NCI-H82 treated with DMSO at 0.1 percent for 48 hours (cell line): Measurements from ENCODE around the gene MATCAP1.

Experiments used
- DNase-seq: peaks from one replicate; lab custom pipeline; 2025; ENCODE audit not compliant: unreplicated experiment; lab: John Stamatoyannopoulos, UW

The MATCAP1 gene

DNA sequence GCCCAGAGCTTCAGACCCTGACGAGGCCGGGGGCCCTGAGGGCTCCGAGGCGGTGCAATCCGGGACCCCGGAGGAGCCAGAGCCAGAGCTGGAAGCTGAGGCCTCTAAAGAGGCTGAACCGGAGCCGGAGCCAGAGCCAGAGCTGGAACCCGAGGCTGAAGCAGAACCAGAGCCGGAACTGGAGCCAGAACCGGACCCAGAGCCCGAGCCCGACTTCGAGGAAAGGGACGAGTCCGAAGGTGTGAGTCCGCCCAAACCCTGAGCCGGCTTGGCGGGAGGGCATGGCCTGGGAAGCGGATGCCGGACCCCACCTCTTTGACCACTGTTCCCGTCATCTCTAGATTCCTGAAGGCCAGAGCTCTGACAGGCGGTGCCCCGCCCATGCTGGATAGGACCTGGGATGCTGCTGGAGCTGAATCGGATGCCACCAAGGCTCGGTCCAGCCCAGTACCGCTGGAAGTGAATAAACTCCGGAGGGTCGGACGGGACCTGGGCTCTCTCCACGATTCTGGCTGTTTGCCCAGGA is 9.0 kb downstream of the MATCAP1 start:
- DNase-seq = no peak

- DNase-seq = no peak
Observed at GRCh38 chr16:67173808-67174705, 9.7 kb downstream of the MATCAP1 start.

DNA sequence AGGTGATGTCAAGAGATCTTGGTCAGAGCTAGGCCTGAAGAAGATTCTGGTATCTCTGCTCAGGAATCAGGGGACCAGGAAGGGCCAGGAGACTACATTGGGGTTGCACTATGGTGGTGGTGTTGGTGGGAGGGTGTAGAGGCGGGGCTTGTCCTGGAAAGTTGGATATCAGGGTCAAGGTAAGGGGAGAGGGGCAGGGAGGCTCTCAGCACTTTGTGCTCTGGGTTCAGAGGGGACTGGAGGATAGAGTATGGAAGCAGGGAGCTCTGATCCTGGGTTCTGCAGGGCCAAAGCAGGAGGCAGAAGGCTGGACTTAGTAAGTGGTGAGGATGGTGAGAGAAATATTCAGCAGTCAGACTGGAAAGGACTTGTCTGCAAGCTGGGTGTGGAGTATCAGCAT is 10.4 kb downstream of the MATCAP1 start:
- DNase-seq = no peak

GRCh38 chr16:67170949-67171649 is 12.7 kb downstream of the MATCAP1 start:
- no peak for DNase-seq

DNA sequence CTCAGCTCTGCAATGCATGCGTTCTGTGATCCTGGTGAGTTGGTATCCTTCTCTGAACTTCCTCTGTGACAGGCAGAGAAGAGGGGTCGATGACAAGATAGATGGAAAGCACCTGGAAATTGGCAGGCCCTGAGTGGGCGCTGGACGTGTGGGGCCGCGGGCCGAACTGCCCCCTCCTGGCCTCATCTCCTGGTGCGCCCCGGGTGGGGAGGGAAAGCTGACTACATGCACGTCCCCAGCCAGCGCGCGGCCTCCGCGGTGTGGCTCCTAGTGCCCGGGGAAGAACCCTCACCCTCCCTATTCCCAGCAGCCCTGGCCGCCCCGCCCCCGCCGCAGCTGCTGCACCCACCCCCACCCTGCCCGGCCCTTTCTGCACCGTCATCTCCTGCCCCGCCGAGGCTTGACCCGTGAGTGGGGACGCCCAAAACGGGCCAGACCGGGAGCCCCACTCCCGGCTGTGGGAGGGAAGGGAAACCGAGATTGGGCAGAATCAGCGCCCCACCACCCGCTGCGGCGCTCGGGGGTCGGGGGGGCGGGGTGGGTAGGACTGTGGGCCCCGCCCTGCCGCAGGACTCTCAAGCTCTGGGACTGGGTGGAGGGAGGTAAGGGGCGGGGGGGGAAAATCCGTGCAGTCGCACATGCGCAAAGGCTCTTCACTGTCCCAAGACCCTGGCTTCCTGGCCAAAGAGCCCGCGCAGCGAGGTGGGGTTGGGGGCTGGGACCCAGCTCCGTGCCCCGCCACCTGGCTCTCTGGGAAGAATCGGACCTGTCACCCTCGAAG is 13.4 kb downstream of the MATCAP1 start, which contains the start of gene NOL3:
Gene NOL3, plus strand, starts transcription at position 371 of the 781 bp plus-strand sequence.
- DNase-seq = peak; percentile 78

GRCh38 chr16:67169642-67170167 is 14.1 kb downstream of the MATCAP1 start:
- DNase-seq = peak; percentile 31

- no peak for DNase-seq
Observed at GRCh38 chr16:67169011-67169451, 14.7 kb downstream of the MATCAP1 start.

- DNase-seq = no peak
Observed at GRCh38 chr16:67167588-67167987, 16.2 kb downstream of the MATCAP1 start.

DNA sequence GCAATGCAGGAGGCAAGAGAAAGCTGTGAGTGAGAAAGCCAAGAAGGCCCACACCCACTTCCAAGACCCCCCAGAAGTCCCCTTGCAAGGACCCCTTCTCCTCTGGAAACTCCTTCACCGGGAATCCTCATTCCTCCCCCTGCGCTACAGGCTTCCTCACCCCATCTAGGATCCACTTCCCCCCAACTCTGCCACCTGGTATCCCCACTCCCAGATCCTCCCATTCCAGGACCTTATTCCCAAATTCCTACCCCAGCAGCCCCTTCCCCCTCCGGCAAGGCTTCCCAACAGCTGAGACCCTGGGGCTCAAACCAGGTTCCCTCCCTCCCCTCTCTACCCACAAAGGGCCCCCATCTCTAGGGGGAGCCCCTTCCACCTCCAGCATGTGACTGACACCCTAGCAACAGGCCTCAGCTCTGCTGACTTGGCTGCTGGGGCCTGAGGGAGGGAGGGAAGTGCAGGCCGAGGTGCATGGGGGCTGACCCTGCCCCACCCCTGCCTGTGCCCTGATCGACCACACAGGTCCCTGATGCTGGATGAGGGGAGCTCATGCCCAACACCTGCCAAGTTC is 17.1 kb downstream of the MATCAP1 start:
- no peak for DNase-seq

GRCh38 chr16:67166110-67166547 is 17.6 kb downstream of the MATCAP1 start:
- DNase-seq = no peak

DNA sequence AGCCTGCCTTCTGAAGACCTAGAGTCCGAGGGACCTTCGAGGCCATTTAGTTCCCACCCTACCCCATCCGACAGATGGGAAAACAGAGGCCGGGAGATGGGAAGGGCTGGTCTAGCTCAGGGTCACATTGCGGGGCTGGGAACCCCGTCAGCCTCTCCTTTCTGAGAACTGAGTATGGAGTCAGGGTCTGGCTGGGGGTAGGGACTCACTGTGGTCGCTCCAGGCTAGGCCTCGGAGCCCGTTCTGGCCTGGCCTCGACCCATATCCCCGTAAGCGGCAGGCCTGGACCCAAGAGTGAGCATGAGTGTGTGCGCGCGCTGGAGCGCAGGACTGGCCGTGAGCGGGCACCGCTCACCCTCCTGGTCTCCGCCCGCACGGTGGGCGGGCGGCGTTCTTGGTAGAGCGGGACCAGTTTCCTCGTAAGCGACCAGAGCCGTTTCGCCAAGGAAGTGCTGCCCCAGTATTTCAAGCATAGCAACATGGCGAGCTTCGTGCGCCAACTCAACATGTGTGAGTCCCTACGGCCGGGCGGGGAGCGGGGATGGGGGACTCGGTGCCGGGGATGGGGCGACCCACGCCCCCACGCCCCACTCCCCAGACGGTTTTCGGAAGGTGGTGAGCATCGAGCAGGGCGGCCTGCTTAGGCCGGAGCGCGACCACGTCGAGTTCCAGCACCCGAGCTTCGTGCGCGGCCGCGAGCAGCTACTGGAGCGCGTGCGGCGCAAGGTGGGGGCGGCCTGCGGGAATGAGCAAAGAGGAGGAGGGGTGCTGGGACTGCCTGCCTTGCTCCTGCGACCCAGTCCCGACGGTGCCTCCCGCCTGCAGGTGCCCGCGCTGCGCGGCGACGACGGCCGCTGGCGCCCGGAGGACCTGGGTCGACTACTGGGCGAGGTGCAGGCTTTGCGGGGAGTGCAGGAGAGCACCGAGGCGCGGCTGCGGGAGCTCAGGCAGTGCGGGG is 18.4 kb downstream of the MATCAP1 start:
- DNase-seq = no peak

DNA sequence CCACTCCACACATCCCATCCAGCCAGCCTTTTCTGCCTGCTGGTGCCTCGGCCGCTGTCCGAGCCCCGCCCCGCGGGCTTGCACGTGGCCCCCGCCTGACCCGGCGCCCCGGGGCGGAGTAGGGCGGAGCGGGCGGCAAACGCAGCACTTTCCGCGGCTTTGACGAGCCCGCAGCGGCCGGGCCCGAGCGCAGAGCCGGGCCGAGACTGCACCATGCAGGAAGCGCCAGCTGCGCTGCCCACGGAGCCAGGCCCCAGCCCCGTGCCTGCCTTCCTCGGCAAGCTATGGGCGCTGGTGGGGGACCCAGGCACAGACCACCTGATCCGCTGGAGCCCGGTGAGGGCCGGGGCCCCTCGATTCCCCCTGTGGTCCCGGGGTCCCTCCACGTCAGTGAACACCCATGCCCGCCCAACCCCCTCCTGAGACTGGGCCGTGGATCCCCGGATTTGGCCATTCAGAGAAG is 19.1 kb downstream of the MATCAP1 start, which contains the start of gene HSF4:
Gene HSF4, plus strand, starts transcription at position 147 of the 463 bp plus-strand sequence. Its CDS starts 67 bp downstream, at position 214.
- DNase-seq = no peak

DNA sequence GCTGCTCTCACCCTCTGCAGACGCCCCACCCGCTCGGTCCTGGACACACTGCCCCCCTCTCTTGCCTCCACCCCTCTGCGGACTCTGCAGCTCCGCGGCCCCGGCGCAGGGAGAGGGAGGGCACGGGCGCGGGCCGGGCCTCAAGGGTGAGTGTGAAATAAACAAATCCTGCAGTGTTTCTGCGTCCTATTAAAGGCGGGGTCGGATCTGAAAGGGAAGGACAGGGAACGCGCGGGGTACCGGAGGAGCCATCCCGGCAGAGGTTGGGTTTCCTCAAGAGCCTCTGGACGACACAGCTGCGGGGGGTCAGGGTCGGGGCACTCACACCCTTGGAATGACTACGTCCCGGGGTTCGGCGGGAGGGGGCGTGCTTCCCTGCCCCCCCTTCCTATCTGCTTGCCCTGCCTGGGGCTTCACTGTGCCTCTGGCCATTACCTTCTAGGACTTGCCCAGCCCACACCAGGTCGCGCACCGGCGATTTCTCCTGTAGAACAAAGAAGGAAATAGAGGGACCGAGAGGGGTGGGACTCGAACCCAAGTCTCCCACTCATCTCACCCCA is 19.7 kb downstream of the MATCAP1 start:
- no peak for DNase-seq

DNA sequence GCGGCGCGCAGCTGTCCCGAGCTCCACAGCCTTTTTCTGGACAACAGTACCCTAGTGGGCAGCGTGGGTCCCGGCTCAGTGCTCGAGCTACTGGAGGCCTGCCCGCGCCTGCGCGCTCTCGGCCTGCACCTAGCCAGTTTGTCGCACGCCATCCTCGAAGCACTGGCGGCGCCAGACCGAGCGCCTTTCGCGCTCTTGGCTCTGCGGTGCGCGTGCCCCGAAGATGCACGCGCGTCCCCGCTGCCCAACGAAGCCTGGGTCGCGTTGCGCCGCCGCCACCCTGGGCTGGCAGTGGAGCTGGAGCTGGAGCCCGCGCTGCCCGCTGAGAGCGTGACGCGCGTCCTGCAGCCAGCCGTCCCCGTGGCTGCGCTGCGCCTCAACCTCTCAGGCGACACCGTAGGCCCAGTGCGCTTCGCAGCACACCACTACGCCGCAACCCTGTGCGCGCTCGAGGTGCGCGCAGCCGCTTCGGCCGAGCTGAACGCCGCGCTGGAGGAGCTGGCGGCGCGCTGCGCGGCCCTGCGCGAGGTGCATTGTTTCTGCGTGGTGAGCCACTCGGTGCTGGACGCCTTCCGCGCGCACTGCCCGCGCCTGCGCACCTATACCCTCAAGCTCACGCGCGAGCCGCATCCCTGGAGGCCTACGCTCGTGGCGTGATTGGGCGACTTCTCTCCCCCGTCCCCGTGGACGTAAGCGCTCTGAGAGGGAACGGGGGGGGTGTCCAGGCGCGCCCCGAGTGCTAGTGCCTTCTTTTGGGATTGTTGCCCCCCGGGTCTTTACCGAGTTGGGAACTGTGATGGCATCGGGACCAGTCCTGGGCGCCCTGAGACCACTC is 20.4 kb downstream of the MATCAP1 start:
- DNase-seq = no peak

DNA sequence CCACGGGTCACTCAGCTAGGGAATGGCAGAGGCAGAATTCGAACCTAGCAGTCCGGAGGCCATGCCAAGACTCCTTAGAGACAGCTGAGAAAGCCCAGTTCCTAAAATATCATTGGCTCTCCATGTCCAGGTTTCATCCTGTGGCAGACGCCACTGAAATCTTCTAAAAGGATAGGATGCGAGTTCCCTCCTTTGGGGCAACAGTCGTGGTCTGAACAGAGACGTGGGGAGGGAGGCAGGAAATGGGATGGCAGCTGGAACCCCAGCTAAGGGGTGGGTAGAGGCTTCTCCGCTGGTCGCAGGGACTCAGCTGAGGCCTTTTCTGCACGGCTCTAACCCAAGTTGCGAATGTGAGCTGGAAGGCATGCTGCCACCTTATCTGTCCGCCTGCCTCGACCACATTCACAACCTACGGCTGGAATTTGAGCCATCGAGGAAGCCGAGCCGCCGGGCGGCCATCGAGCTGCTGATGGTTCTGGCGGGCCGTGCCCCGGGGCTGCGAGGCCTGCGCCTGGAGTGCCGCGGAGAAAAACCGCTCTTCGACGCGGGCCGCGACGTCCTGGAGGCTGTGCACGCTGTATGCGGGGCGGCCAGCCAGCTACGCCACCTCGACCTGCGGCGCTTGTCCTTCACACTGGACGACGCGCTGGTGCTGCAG is 21.1 kb downstream of the MATCAP1 start:
- DNase-seq = no peak

GRCh38 chr16:67161595-67162058 is 22.1 kb downstream of the MATCAP1 start:
- no peak for DNase-seq
